Ishikawa (cell line): ENCODE measurements around the gene DIS3L2.

Experiments
- EP300 ChIP-seq: IDR thresholded peaks from 2 replicates; pipeline ENCODE4 v1.6.1; 2012; ENCODE audit warnings: borderline replicate concordance
- NFIC ChIP-seq: IDR thresholded peaks from 2 replicates; pipeline ENCODE4 v1.6.1; 2012
- TAF1 ChIP-seq: IDR thresholded peaks from 2 replicates; pipeline ENCODE4 v1.6.1; 2012; ENCODE audit warnings: low read depth, mild to moderate bottlenecking
- YY1 ChIP-seq: IDR thresholded peaks from 2 replicates; pipeline ENCODE4 v1.6.1; 2012; ENCODE audit warnings: low read depth

GRCh38 chr2:232146294-232146693 lies 184.8 kb downstream of the DIS3L2 start:
- TF ChIP-seq TAF1 (no peak), YY1 (no peak), EP300 (no peak), NFIC (no peak)
